Fibroblast of skin of back (primary cell): Measurements from ENCODE around the gene TMEM208. TPM values are rescaled to one million over a fixed set of nuclear protein-coding genes. Genes with fewer than 3 reads are reported as not detected.
A peak's percentile ranks its signal among the peaks of the same experiment; 100 is the strongest.

ENCODE experiments used
- DNase-seq: peaks from one replicate; pipeline ENCODE4 v3.0.0-alpha.2; 2013
- polyA plus RNA-seq, 2 experiments: library from polyadenylated mRNA; unstranded; fragments of 120-200 nt; gene quantifications; one replicate each; pipeline ENCODE4 v1.2.1, GENCODE V29; 2013; ENCODE audit not compliant: insufficient read length in 2 of 2

TMEM208 gene
- 40.9 TPM for polyA plus RNA-seq (2013, experiment 1 of 2; ENCODE audit: insufficient read length)
- polyA plus RNA-seq (2013, experiment 2 of 2; ENCODE audit: insufficient read length) = 34.9 TPM

DNA sequence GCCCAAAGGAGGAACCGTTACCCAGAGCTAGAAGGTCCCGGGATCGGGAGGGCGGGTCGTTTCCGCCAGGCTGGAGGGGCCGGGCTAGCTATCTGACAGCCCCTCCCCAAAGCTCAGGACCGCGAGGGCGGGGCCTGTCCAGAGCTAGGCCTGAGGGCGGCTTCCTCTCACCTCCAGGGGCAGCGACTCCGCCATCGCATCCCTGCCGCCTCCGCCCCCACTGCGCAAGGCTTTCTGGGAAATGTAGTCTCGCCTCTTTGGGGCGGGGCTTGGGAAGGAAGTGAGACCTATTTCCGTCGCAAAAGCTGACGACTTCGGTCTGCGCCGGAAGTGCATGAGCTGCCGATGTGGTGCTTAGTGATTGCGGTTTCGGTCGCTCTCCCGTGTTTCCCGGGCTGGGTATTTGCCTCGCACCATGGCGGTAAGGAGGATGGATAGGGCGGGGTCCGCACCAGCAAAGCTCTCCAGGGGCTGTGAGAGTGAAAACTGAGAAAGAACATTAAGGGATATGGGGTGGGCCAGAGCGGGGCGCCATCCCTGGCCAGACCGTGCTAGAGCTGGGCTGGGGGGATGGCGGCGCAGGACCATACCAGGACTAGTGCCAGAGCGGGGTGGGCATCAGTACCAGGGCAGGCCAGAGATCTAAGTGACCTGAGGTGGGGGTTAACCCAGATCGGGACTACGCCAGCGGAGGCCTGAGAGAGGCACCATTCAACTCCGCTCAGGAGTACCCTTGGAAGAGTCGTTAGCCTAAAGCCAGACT, at the start of gene TMEM208:
TMEM208 (plus strand) TSS at position 327 of the 763 bp plus-strand sequence; CDS start at position 416, 89 bp downstream.
- DNase-seq = peak; percentile 99

DNA sequence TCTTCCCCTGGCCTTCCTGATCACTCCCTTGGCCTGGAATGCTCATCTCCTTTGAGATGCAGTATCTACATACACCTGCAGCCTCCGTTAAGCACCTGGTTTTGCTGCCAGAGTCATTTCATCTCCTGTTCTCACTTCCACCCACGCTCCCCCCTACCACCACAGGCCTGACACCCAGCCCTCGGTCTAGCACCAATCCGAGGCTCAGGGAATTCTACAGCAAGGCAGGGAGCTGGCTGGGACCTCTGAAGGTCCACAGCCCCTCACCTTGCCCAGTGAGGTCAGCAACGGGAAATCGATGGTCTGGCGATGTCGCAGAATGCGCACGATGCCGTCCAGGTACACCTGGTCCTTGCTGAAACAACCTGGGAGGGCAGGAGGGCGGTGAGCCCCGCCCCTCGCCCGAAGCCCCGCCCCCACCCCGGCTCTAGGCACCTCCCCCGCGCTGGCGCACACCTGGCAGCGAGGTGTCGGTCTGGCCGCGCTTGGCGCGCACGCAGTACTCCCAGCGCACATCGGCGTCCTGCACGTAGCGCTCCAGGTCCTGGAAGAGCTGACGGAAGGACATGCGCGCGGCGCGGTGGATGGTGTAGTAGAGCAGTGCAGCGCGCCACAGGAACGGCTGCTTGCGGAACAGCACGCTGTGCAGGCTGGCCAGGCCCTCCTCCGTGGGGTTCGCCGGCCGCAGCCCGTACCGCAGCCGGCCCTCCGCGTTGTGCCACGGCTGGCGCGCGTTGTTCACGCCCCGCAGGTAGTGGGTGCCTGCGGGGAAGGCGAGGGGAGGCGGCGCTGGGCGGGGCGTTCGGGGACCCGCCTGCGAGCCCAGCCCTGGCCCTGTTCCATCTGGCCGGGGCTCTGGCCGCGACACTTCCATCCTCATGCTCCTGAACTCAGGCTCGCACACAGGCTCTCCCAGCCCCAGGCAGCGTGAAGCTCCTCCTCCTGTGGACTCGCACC, 48.9 kb upstream of the TMEM208 start:
- DNase-seq = peak; percentile 42

DNA sequence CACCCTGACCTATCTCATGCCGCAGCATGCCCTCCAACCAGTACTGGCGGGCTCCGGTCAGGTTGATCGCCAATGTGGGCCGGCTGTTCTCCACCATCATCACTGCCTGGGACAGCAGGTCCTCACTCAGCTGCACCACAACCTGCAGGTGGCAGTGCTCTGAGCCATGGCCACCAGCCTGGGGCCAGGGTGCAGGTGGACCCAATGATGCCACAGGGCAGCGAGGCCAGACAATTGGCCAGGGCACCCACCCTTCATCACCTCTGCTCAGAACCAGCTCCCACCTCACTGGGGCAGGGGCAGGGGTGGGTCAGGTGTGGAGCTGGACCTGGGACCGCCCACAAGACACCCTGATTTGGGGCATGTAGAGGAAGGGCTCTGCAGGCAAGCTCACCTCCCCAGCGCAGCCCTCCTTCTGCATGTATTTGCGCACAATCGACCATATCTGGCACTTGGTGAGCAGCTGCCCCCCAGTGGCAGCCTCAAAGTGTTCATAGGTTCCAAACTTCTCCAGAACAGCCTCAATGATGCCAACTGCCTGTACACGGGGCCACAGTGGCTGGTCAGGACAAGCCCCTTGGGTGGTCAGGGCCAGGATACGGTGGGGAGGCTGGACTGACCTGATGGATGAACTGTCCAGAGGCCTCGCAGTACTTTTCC, 47.4 kb upstream of the TMEM208 start:
- no peak for DNase-seq

DNA sequence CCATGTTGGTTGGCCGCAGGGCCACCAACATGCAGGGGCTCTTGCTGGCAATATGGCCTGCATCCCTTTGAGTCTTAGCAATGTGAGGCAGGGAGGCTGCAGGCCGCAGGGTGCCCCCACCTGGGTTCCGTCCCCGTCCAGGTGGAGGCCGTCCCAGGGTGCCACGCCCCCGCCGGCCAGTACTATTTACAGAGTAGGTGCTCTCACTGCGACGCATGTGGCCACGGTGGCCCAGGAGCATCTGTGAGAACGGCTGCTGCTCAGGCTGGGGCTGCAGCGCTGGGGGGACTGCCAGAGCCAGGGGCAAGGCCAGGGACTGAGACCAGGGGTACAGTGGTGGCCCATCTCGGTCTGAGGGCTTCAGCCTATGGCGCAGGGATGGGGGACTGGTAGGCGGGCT, 46.8 kb upstream of the TMEM208 start:
- no peak for DNase-seq

DNA sequence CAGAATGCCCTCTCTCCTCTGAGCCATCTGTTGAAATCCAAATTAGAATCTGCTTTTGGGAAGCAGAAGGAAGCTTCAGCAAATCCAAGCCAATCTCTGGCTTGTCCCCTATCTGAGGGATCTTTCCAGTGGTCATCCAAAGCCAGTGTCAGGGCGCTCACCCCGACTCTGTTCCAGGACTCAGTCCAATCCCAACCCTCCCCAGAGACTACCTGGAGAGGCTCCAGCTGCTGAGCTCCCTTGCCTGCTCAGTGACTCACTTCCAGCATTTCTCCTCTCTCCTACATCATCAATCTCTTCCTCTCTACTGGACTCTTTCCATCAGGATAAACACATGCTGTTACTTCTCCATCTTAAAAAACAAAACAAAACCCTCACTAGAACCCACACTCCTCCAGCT, 45.6 kb upstream of the TMEM208 start:
- peak; percentile 70 for DNase-seq

DNA sequence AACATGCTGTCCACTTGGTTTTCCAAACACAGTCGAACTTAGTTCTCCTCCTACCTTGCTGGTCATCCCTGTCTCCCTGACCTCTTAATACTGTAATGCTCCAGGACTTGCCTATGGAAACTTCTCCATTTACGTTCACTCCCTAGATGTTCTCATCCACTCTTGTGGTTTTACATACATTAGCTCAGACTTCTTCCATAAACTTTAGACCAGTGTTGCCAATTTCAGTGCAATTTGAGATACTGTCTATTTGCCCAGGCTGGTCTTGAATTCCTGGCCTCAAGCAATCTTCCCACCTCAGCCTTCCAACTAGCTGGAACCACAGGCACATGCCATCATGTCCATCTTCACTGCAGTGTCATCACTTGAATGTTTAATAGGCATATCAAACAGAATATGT, 44.6 kb upstream of the TMEM208 start:
- DNase-seq = no peak

DNA sequence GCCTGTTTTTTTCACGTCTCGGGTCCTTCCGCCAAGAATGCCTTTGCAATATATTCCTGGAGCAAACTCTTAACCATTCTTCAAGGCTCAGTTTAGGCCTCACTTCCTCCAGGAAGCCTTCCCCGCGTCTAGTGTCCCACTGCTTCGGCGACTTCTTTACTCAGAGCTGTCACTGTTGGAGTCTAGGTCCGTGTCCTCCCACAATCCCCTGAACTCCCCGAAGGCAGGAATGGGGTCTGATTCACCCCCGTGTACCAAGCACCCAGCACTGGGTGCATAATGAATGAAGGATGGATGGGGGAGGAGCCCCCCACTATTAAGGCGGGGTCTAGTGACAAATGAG, 43.7 kb upstream of the TMEM208 start:
- DNase-seq = no peak

DNA sequence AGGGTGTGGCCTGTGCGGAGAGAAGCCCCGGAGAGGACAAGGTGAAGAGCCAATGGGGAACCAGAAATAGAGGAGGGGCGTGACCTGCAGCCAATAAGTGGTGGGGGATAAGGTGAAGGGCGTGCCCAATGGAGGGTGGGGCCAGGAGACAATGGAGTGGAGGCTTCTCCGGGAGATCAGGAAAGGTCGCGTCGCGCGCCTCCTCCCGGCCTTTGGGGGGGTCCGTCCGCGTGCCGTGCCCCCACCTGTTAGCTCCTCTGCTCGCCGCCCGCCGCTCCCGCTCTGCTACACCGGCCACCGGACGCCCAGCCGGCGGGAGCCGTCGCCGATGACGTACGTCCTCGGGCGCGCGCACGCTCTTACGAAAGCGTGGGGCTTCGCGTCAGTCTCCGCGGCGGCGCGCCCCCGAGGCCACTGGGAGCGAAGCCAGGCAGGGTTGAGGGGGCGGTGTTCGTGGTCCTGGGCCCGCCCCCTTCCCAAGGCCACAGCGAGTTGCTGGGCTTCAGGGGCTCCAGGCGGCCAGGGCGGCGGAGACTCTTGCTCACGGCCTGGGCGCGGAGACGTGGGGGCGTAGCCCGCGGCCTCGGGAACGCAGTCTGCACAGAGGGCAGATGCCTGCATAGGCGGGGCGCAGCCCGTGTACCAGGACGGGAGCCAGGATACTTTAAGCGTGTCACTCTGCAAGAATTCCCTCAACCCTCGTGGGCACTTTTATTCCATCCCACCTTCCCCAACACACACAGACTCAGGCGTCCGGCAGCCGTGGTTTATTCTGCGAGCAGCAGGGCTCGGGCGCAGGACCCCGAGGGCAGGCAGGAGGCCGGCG, 43.1 kb upstream of the TMEM208 start, which contains the start of gene MATCAP1:
MATCAP1 (minus strand) TSS at position 337 of the 826 bp plus-strand sequence. CDS start 3,353 bp downstream, outside the sequence.
- peak; percentile 98 for DNase-seq

DNA sequence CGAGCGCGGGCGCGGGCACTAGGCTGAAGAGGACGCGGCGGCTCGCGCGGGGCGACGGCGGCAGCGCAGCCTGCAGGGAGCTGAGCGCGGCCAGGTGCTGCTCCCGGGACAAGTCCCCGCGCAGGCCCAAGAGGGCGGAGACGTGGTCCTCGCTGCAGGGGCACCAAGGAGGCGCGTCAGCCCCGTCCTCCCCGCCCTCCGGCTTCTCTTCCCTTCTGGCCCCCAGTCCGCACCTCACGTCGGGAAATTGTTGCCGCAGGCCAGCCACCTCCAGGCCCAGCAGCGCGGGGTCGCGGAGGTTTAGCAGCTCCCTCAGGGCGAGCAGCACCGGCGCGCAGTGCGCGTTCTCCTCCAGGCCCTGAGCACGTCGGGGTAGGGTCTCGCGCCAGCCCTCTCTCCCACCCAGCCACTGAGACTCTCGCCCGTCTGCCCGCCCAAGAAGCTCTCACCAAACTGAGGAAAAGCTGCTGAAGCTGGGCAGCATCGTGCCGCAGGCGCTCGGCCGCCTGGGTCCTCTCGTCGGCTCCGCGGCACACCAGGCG, 42.4 kb upstream of the TMEM208 start:
- no peak for DNase-seq

DNA sequence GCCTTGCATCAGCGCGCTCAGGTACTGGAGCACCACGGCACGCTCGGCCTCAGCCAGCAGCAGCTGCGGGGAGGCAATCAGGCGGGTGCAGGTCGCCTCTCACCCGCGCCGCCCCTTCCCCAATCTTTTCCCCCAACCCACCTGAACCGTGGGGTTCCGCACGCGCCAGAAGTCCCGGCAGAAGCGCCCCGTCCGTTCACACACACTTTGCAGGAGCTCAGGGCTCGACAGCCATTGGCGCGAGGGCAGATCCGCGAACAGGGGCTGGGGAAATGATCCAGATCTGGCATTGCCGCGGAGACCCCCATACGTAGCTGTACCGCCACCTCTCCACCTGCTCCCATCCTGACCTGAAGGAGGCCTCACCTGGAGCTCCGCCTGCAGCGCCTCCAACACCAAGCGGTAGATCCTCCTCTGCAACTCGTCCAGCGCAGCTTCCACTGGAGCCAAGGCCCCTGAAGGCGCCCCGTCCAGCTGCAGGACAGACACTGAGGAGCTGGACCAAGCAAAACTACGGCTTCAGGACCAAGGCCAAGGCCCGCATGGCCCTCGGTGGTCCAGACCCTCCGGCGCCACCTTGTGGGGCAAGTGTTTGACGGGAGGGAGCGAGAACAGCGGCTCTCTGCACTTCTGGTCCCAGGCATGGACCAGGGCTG, 41.8 kb upstream of the TMEM208 start:
- DNase-seq = peak; percentile 86

DNA sequence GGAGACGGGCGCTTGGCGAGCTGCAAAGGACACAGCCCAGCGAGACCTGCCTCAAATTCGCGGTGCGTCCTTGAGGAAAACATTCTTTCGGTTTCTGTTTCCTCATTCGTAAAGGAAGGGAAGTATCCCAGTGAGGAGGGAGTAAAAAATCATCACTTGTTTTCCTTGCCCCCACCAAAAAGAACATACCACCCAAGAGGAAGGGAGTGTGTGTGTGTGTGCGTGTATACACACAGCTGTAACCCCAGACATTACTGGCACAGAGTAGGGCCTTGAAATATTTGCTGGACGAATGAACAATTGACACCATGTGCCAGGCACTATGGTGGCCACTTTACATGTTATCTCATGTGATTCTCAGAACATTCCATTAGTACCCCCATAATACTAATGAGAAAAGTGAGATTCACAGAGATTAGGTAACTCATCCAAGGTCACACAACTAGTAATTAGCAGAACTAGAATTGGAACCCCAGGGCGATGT, 41.2 kb upstream of the TMEM208 start:
- no peak for DNase-seq

DNA sequence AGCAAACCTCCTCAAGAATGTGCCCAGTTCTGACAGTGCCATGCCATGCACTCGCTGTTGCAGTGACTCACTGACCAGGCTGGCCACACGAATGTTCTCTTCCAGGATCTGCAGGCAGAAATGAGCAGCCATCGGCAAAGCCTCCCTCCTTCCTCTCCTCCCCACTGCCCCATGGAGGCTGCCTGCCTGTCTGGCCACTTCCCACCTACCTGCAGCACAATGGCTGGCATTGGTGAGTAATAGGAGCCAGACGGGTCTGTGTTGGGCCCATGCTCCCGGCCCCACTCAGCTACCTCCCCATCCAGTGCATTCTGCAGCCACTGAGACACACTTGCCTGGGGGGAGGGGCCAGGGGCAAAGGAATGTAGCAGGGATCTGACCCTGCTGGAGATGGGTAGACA, 40.4 kb upstream of the TMEM208 start:
- DNase-seq = peak; percentile 44

DNA sequence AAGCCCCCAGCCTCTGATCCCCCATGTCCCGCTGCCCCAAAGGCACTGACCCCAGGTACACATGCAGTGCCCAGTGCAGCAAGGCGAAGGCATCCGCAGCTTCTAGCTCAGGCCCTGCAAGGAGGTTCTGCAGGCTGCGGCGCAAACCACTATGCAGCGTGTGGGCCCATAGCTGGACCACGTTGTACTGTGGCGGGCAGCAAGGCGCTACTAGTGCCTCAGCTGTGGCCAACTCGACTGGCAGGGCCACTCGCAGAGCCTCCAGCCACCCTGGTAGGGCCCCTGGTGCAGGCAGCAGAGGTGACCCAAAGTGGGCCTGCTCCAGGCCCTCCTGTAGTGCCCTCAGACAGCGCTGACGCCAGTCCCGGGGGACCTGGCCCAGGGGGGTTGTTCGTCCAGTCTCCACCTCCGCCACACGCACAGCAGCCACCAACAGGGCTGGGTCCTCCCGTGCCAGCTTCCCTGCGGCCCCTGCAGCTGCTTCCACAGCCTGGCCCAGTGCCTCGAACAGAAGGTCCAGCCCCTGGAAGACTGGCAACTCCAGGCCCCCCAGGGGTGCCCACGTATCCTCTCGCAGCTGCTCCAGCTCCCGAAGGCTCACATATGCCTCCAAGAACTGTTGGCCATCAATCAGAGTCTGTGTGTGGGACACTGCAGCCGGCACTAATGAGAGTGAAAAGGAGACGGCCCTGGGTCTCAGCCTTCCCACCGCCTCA, 39.6 kb upstream of the TMEM208 start:
- no peak for DNase-seq

DNA sequence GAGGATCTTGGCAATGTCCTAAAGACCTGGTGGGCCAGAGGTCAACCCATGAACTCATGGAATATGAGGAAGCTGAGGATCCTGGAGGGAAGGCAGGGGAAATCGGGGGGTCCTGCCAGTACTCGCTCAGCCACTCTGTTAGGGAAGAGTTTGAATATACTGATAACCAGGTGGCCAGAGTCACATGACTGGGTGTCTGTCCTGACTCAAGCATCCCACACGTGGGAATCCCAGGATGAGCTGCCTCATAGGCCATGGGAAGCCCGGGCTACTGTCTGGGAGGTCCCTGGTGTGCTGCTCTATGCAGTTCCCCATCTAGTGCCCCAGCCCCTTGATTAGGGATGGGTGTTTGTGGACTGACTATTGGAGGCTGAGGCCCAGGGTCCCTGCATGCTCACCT, 38.6 kb upstream of the TMEM208 start:
- DNase-seq = no peak

DNA sequence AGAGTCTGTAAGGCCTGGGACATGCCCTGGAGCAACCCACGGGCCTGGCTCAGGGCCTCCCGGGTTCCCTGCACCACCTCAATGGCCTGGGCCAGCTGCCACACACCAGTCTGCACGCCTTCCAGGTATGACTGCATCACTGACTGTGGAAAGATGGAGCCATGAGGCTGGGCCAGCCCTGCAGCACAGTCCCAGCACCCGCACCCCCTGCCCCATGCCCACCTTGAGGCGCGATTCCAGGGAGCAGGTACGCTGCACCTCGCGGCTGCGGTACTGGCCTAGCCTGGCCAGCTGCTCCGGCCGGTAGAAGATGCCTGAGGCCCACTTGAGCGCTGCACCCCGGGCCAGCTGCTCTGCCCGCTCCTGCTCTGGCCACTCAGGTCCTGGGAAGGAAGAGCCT, 38.1 kb upstream of the TMEM208 start:
- no peak for DNase-seq

DNA sequence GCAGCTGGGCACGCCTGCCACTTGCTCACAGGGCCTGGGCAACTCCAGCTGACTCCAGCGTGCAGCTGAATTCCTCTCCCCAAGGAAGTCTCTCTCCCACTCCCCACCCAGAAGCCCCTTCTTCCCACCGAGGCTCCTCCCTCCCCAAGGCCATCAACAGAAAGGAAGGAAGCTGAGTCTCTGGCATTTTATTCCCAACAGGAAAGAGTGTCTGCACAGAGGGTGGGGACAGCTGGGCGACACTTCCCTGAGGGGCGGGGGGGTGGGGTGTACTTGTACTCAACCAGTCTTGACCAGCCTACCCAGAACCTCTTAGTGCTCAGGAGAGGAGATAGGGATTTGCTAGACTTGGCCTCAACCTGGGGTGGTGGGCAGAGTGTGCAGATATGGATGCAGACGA, 36.9 kb upstream of the TMEM208 start, which contains the start of gene EXOC3L1:
EXOC3L1 (minus strand) TSS at position 96 of the 400 bp plus-strand sequence. CDS start 460 bp downstream, outside the sequence.
- no peak for DNase-seq

DNA sequence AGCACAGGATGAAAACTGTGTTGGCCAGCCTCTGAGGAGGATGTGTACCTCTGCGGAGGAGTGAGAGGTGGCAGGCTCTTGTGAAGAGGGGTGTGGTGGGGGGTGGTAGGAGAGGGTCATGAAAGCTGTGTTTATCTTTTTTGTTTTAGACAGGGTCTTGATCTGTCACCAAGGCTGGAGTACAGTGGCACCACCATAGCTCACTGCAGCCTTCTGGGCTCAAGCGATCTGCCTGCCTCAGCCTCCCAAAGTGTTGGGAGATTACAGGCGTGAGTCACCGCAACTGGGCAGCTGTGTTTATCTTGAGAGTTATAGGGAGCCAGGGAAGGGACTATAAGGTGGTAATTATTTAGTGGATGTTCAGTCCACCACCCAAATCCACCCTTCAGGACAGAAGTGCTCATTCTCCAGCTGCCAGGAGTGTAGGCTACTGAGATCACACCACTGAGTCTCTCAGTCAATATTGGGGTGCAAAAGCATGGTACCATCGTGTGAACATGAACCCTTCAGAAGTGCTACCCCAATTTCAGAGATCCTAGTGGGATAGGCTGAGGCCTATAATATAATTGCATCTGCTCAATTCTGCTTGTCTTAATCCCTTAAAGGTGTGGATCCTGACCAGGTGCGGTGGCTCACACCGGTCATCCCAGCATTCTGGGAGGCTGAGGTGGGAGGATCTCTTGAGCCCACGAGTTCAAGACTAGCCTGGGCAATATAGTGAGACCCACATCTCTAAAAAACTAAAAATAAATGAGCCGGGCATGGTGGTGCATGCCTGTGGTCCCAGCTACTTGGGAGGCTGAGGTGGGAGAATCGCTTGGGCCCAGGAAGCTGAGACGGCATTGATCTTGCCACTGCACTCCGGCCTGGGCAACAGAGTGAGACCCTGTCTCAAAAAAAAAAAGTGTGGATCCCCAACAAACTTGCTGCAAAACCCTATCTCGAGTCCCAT, 36.2 kb upstream of the TMEM208 start:
- DNase-seq = no peak

DNA sequence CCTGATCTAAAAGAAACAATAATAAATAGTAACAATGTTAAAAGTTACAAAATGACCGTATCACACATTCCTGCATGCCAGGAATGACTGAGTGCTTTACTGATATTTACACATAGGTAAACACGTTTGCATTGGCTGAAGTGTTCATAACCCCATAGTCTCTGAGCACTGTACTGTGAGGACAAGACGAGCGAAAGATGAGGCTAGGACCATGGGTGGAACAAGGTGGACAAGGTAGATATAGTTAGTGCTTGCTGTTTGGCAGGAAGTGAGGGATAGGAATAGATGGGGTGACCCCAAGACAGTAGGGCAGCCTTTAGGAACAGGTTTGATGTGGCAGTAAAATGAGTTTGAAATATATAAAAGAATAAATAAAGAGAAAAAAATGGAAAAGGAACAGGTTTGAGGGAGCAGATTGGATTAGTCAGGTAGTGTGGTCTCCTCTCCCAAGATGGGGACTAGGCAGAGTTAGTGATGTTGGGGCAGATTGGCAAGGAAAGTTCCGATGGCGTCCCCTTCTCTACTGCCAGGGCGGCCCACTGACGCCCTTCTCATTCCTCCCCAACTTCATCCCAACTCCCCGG, 35.4 kb upstream of the TMEM208 start:
- DNase-seq = no peak
